ENCODE measurements around the gene NPAS1. TPM values are rescaled to one million over a fixed set of nuclear protein-coding genes. Genes with fewer than 3 reads are reported as not detected.

The NPAS1 gene
- total RNA-seq, 1 experiment from 2014 or later, result 4.6 TPM

GRCh38 chr19:47005164-47005641 is 14.4 kb upstream of the NPAS1 start:
- no peak overlapping the region for H3K9ac ChIP-seq (ENCODE audit: low read length)
- no peaks in the 10 kb centered on the region for H3K9me3 ChIP-seq (ENCODE audit: control insufficient read depth in 1 of 2, insufficient read depth in 1 of 2, low read depth in 1 of 2, low read length in 2 of 2)
- H3K36me3 ChIP-seq (ENCODE audit: control insufficient read depth in 1 of 2, insufficient read depth in 2 of 2, low read length in 2 of 2), result peaks cover 0 to 4% of the 10 kb centered on the region in 2 experiments; a peak in 1 of 4 replicates
- intact Hi-C loops (cut with micrococcal nuclease), result no loop called here
- no peak overlapping the region for H2AFZ ChIP-seq (ENCODE audit: low read depth, low read length, poor library complexity, severe bottlenecking)
- H4K20me1 ChIP-seq (ENCODE audit: insufficient read depth), result no peaks in the 10 kb centered on the region
- H3K4me3 ChIP-seq (replicated peaks in 1 of 2; ENCODE audit: low read depth in 1 of 2, low read length in 2 of 2), result no peak overlapping the region
- ATAC-seq (no peak), DNase-seq (ENCODE audit: low read depth, low spot score) (no peak)
- RAD21 ChIA-PET (ENCODE audit: low non-redundant PET in 1 of 2, low total read pairs in 2 of 2, uncharacterized antibody in 2 of 2, unreplicated experiment in 2 of 2), result no interaction called here
- H3K27ac ChIP-seq (ENCODE audit: low read depth, low read length), result no peak overlapping the region
- CTCF ChIA-PET, result no interaction called here
- BruUV-seq (replicated peaks), result no TSS peak
- no peak overlapping the region for H3K4me2 ChIP-seq (ENCODE audit: low read length)
- POLR2A ChIA-PET, result no interaction called here
- H3K27me3 ChIP-seq (ENCODE audit: insufficient read depth, low read length), result no peaks in the 10 kb centered on the region
- TF ChIP-seq CBX3 (IDR thresholded peaks at IDR 0.05; ENCODE audit: low read depth), result no peak
- TF ChIP-seq ELF1 (IDR thresholded peaks at IDR 0.05; ENCODE audit: borderline replicate concordance, low read depth), result no peak
- TF ChIP-seq EZH2 (IDR thresholded peaks at IDR 0.05), result no peak
- TF ChIP-seq MAX (IDR thresholded peaks at IDR 0.05), result no peak
- no peak for TF ChIP-seq SP1 (IDR thresholded peaks at IDR 0.05; ENCODE audit: low read depth)
- TF ChIP-seq CTCF (IDR thresholded peaks at IDR 0.05 in 2 of 3, conservative IDR thresholded peaks at IDR 0.05 in 1 of 3; ENCODE audit: borderline replicate concordance in 1 of 3, insufficient read depth in 1 of 3, low read depth in 2 of 3, low read length in 2 of 3), result no peak
- TF ChIP-seq CEBPB (IDR thresholded peaks at IDR 0.05; ENCODE audit: low read depth), result no peak
- TF ChIP-seq ZFX (IDR thresholded peaks at IDR 0.05), result no peak
- TF ChIP-seq EGR1 (IDR thresholded peaks at IDR 0.05; ENCODE audit: low read depth), result no peak
- TF ChIP-seq, protein P1, sequence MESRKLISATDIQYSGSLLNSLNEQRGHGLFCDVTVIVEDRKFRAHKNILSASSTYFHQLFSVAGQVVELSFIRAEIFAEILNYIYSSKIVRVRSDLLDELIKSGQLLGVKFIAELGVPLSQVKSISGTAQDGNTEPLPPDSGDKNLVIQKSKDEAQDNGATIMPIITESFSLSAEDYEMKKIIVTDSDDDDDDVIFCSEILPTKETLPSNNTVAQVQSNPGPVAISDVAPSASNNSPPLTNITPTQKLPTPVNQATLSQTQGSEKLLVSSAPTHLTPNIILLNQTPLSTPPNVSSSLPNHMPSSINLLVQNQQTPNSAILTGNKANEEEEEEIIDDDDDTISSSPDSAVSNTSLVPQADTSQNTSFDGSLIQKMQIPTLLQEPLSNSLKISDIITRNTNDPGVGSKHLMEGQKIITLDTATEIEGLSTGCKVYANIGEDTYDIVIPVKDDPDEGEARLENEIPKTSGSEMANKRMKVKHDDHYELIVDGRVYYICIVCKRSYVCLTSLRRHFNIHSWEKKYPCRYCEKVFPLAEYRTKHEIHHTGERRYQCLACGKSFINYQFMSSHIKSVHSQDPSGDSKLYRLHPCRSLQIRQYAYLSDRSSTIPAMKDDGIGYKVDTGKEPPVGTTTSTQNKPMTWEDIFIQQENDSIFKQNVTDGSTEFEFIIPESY (IDR thresholded peaks at IDR 0.05; ENCODE audit: extremely low read depth, insufficient replicate concordance, low read length), result no peak
- no peak for TF ChIP-seq TCF7L2 (IDR thresholded peaks at IDR 0.05; ENCODE audit: borderline replicate concordance, extremely low read depth, insufficient read depth, insufficient read length)
- TF ChIP-seq RAD21 (IDR thresholded peaks at IDR 0.05; ENCODE audit: low read depth), result no peak
- TF ChIP-seq EZH2phosphoT487 (IDR thresholded peaks at IDR 0.05; ENCODE audit: borderline replicate concordance), result no peak
- H3K79me2 ChIP-seq (ENCODE audit: insufficient read depth, low read length), result no peaks in the 10 kb centered on the region
- H3K4me1 ChIP-seq (ENCODE audit: control insufficient read depth in 1 of 2, insufficient read depth in 2 of 2, low read length in 2 of 2), result no peaks in the 10 kb centered on the region
- no peaks in the 10 kb centered on the region for H3K9me2 ChIP-seq (ENCODE audit: insufficient read depth)
